ENCODE measurements around the gene NRG3.

- TF ChIP-seq CTCF (IDR thresholded peaks at IDR 0.05) (no peak), POLR2A (IDR thresholded peaks at IDR 0.05) (no peak)
Observed at GRCh38 chr10:82618007-82618406, 743.0 kb downstream of the NRG3 start.
